Neural progenitor cell (in vitro differentiated cells): Measurements from ENCODE around the gene RRBP1.

ENCODE experiments used
- CTCF ChIP-seq: fragments of 200-600 bp; sonication (generic); IDR thresholded peaks from 2 replicates; pipeline ENCODE4 v1.5.1; 2017; ENCODE audit warnings: antibody characterized with exemption, mild to moderate bottlenecking
- EZH2 ChIP-seq: fragments of 200-600 bp; sonication (generic); IDR thresholded peaks from 2 replicates; pipeline ENCODE4 v1.6.1; 2017; ENCODE audit warnings: antibody characterized with exemption, mild to moderate bottlenecking, moderate library complexity
- EZH2phosphoT487 ChIP-seq: fragments of 200-600 bp; sonication (generic); IDR thresholded peaks from 2 replicates; pipeline ENCODE4 v1.6.1; 2017; ENCODE audit warnings: antibody characterized with exemption

DNA sequence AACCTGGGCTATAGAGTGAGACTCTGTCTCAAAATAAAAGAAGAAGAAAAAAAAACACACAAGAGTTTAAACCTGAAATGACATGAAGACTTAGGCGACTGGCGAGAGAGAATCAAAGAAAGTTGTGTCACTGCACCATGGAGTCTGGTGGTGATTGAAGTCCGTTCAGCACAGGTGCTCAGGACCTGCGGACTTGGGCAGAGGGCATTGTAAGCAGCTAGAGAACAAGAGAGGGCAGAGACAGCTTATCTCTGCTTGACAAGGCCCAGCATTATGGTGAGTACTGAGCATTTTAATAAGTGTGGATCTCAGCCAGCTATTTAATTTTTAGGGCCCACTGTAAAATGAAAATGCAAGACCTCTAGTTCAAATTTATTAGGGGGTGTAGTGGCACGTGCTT is 49.2 kb upstream of the RRBP1 start:
- TF ChIP-seq CTCF (no peak), EZH2 (no peak), EZH2phosphoT487 (no peak)
